Lung (tissue), 12 donors: ENCODE data around the gene SMAD6. TPM values are rescaled to one million over a fixed set of nuclear protein-coding genes. Genes with fewer than 3 reads are reported as not detected.

Source experiments
- ATAC-seq: fragments of 200-7000 bp; cut with Tn5 transposase; one replicate; pipeline ENCODE4 v1.9.1; 2020; ENCODE audit warnings: moderate number of reproducible peaks; ENCODE audit not compliant: insufficient read depth, low FRiP score
- DNase-seq, 3 donors: peaks; one replicate each; pipeline ENCODE4 v3.0.0-alpha.2; 2013 to 2017
- H3K27ac ChIP-seq, 2 donors: one replicate each; pipeline ENCODE4 v1.5.1; 2013; ENCODE audit warnings: mild to moderate bottlenecking in 2 of 2, moderate library complexity in 2 of 2, control low read depth in 1 of 2, inconsistent platforms in 1 of 2, low read depth in 1 of 2, low read length in 1 of 2
- H3K27me3 ChIP-seq, 3 donors: one replicate each; pipeline ENCODE4 v1.5.1; 2013; ENCODE audit warnings: low read length in 2 of 3; ENCODE audit not compliant: control insufficient read depth in 3 of 3, insufficient read depth in 3 of 3
- H3K36me3 ChIP-seq, 4 donors: one replicate each; pipeline ENCODE4 v1.5.1; 2013; ENCODE audit warnings: low read length in 4 of 4, mild to moderate bottlenecking in 1 of 4, moderate library complexity in 1 of 4; ENCODE audit not compliant: control insufficient read depth in 4 of 4, insufficient read depth in 4 of 4
- H3K4me1 ChIP-seq, 5 donors: one replicate each; pipeline ENCODE4 v1.5.1; 2013; ENCODE audit warnings: low read length in 5 of 5, mild to moderate bottlenecking in 2 of 5, moderate library complexity in 1 of 5; ENCODE audit not compliant: control insufficient read depth in 5 of 5, insufficient read depth in 5 of 5
- H3K4me3 ChIP-seq: one replicate; pipeline ENCODE4 v1.5.1; 2013; ENCODE audit warnings: mild to moderate bottlenecking, control low read depth, moderate library complexity
- H3K9ac ChIP-seq, 2 donors: one replicate each; pipeline ENCODE4 v1.5.1; 2013; ENCODE audit warnings: low read length in 2 of 2, control low read depth in 1 of 2; ENCODE audit not compliant: insufficient read depth in 1 of 2
- H3K9me3 ChIP-seq, 4 donors: one replicate each; pipeline ENCODE4 v1.5.1; 2013; ENCODE audit warnings: low read length in 3 of 4, mild to moderate bottlenecking in 1 of 4, moderate library complexity in 1 of 4; ENCODE audit not compliant: control insufficient read depth in 4 of 4, insufficient read depth in 3 of 4
- WGBS, 2 donors: extraction: QIAGEN DNeasy Blood & Tissue Kit; methylation state at CpG; one replicate each; pipeline ENCODE4 v1.1.7; 2013; 5-methylcytosine and 5-hydroxymethylcytosine counted together
- polyA plus RNA-seq, 2 donors: library from polyadenylated mRNA; stranded (reverse); fragments of 200-250 nt; gene quantifications; one replicate each; pipeline ENCODE4 v1.2.1, GENCODE V29; 2013
- total RNA-seq, 2 donors: library from RNA; depleted of rRNA in 1 of 2; stranded (reverse); fragments of >200 nt in 1 of 2; gene quantifications; one replicate each; pipeline ENCODE4 v1.2.1, GENCODE V29; 2014 to 2021
- TF ChIP-seq, protein P1 (sequence below): IDR thresholded peaks from 2 replicates; pipeline ENCODE4 v1.5.1; 2012; ENCODE audit warnings: mild to moderate bottlenecking; ENCODE audit errors: control extremely low read depth, extremely low read depth
- donor health status: control.
- donor health status: control.
- donor health status: Bipolar disorder and iron deficiency.
- donor health status: healthy.
- donor health status: DM: yes; HTN: yes; CAD: no.

SMAD6 gene
- total and polyA plus RNA-seq, 4 donors, result 24.2 to 67.9 (median 59.1) TPM

DNA sequence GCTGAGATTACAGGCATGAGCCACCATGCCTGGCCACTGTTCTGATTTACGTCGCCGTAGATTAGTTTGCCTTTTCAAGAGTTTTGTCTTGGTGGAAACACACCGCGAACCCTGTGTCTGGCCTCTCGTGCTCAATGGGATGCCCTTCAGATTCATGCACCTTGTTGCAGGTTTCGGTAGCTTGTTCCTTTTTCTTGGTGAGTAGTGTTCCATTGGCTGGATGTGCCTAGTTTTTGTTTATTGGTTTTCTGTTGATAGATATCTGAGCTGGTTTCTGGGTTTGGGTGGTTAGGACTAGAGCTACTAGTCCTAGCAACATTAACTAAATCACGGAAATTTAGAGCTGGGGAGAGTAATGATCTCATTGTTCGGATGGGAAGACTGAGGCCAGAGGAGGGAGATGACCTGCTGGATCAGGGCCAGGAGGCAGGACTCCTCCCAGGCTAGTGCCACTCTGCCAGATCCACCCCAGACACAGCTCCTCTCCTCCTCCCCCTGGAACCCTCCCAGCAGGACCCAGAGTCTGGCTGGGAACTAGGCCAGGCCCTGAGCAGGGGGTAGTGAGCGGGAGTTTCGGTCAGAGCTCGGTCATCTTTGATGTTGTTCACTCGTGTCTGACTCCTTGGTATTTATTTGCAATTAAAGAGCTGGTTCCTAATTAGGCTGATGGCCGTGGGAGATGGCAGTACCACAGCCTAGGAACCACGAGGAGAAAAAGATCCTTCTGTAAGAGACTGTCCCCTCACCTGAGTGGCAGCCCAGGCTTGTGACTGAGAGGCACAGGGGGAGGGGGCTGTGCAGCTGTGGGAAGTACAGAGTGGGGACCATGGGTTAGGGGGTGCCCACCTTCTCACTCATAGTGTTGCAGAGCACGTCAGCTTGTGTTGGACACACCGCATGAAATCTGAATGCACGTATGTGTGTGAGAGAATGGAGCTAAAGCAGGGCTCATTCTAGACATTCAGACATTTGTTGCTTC is 73.4 kb downstream of the SMAD6 start:
- DNase-seq (peak; percentile 71 to 77 (median 74)), ATAC-seq (no peak)
- TF ChIP-seq, protein P1, sequence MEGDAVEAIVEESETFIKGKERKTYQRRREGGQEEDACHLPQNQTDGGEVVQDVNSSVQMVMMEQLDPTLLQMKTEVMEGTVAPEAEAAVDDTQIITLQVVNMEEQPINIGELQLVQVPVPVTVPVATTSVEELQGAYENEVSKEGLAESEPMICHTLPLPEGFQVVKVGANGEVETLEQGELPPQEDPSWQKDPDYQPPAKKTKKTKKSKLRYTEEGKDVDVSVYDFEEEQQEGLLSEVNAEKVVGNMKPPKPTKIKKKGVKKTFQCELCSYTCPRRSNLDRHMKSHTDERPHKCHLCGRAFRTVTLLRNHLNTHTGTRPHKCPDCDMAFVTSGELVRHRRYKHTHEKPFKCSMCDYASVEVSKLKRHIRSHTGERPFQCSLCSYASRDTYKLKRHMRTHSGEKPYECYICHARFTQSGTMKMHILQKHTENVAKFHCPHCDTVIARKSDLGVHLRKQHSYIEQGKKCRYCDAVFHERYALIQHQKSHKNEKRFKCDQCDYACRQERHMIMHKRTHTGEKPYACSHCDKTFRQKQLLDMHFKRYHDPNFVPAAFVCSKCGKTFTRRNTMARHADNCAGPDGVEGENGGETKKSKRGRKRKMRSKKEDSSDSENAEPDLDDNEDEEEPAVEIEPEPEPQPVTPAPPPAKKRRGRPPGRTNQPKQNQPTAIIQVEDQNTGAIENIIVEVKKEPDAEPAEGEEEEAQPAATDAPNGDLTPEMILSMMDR, result no peak
- no peaks in the 10 kb centered on the region for H3K9me3 ChIP-seq
- no peak overlapping the region for H3K4me3 ChIP-seq
- H3K4me1 ChIP-seq, result peaks cover 0 to 54% (median 32%) of the 10 kb centered on the region in 5 donors
- H3K27ac ChIP-seq, result peak overlapping the region in 1 of 2 donors; percentile 36
- no peak overlapping the region for H3K9ac ChIP-seq
- no peaks in the 10 kb centered on the region for H3K27me3 ChIP-seq
- peaks cover 0 to 5% (median under 1%) of the 10 kb centered on the region in 4 donors for H3K36me3 ChIP-seq
- 75 to 76% methylated on average over 18 of the region's 18 CpGs for WGBS, 2 donors

DNA sequence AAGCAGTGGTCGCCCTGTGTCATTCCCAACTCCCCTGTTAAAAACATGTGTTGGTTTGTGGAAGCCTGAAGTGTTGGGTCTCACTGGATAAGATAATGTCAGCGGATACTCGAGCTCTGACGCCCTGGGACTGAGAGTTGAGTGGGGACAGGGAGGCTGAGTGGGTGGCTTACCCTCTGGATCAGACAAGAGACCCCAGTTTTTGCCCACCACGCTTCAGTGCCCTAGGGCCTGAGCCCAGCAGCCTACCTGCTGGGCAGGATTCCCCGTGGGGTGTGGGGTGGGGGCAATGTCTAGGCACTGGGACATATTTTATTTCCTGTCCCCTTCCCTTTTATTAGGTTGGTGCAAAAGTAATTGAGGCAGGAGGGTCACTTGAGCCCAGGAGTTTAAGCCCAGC is 75.0 kb downstream of the SMAD6 start:
- Histone ChIP-seq H3K9ac (no peak overlapping the region), H3K4me3 (no peak overlapping the region), H3K27me3 (no peaks in the 10 kb centered on the region), H3K4me1 (peaks cover 0 to 41% (median 32%) of the 10 kb centered on the region in 5 donors), H3K9me3 (no peaks in the 10 kb centered on the region), H3K27ac (no peak overlapping the region), H3K36me3 (peaks cover 0 to 8% (median 3%) of the 10 kb centered on the region in 4 donors)
- ATAC-seq, result no peak
- TF ChIP-seq, protein P1, result no peak
- 81 to 89% methylated on average over 6 of the region's 6 CpGs for WGBS, 2 donors
- DNase-seq, result no peak

DNA sequence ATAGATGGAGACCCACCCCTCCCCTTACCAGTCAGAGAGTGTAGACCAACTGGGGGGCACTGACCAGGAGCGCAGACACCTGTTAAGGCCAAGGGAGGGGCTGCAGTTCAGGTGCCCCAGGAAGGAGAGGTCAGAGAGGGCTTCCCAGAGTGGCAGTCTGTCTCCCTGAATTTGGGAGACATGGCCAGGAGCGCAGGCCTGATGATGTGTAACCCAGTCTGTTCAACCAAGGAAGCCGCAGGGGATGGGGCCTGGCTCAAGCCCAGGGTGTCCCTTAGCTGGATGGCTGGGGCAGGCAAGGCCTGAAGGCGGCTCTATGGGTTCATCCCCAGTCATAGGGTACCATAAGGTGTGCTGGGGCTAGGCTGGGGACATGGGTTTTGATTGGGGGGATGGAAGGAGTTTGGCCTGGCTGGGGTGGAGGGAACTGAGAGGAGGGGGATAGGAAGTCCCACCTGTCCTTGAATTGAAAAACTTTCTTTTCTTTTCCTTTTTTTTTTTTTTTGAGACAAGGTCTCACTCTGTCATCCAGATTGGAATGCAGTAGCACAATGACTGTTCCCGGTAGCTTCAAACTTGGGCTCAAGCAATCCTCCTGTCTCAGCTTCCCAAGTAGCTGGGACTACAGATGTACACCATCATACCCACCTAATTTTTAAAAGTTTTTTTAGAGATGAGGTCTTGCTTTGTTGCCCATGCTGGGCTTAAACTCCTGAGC is 75.7 kb downstream of the SMAD6 start:
- Histone ChIP-seq H3K27me3 (no peaks in the 10 kb centered on the region), H3K4me3 (no peak overlapping the region), H3K9ac (no peak overlapping the region), H3K27ac (no peak overlapping the region), H3K4me1 (peaks cover 0 to 37% (median 30%) of the 10 kb centered on the region in 5 donors), H3K36me3 (peaks cover 0 to 9% (median 3%) of the 10 kb centered on the region in 4 donors), H3K9me3 (no peaks in the 10 kb centered on the region)
- DNase-seq (peak in 1 of 3 donors; percentile 16), ATAC-seq (no peak)
- TF ChIP-seq, protein P1, result no peak
- 85 to 92% methylated on average over 5 of the region's 5 CpGs for WGBS, 2 donors
